Neural cell (in vitro differentiated cells): ENCODE measurements around the gene PPM1G. TPM values are rescaled to one million over a fixed set of nuclear protein-coding genes. Genes with fewer than 3 reads are reported as not detected.

Source experiments
- H2AFZ ChIP-seq: fragments of 200-600, 300-800 bp; sonication (generic), shearing (Covaris generic); 2 replicates; pipeline ENCODE4 v1.6.0; 2014; ENCODE audit warnings: low read depth, mild to moderate bottlenecking, antibody characterized with exemption, low read length, moderate library complexity
- H3F3A ChIP-seq: fragments of 200-600 bp; shearing (Covaris generic); 2 replicates; pipeline ENCODE4 v1.6.1; 2016; ENCODE audit warnings: mild to moderate bottlenecking, moderate library complexity, mixed read lengths, antibody characterized with exemption, low read length; ENCODE audit not compliant: insufficient read depth, poor library complexity, severe bottlenecking
- H3K27ac ChIP-seq: fragments of 200-600, 300-800 bp; sonication (generic), shearing (Covaris generic); 2 replicates; pipeline ENCODE4 v1.5.1; 2014; ENCODE audit warnings: mild to moderate bottlenecking, low read length, moderate library complexity
- H3K27me3 ChIP-seq: fragments of 300-800, 200-600 bp; sonication (generic), shearing (Covaris generic); 2 replicates; pipeline ENCODE4 v1.6.0; 2014; ENCODE audit warnings: mild to moderate bottlenecking, low read depth, low read length, moderate library complexity; ENCODE audit not compliant: insufficient read depth
- H3K36me3 ChIP-seq: fragments of 300-800, 200-600 bp; sonication (generic), shearing (Covaris generic); 2 replicates; pipeline ENCODE4 v1.5.1; 2014; ENCODE audit warnings: mild to moderate bottlenecking, antibody characterized with exemption, low read length, moderate library complexity; ENCODE audit not compliant: insufficient read depth
- H3K4me2 ChIP-seq: fragments of 300-800, 200-600 bp; sonication (generic), shearing (Covaris generic); 2 replicates; pipeline ENCODE4 v1.6.0; 2014; ENCODE audit warnings: mild to moderate bottlenecking, low read length
- H3K4me3 ChIP-seq: fragments of 300-800, 200-600 bp; sonication (generic), shearing (Covaris generic); 2 replicates; pipeline ENCODE4 v1.5.1; 2014; ENCODE audit warnings: mild to moderate bottlenecking, low read length, moderate library complexity
- H3K79me2 ChIP-seq: fragments of 200-600 bp; shearing (Covaris generic); replicated peaks from 2 replicates; pipeline ENCODE4 v1.6.0; 2014; ENCODE audit warnings: mild to moderate bottlenecking, low read length, moderate library complexity; ENCODE audit not compliant: insufficient read depth
- H3K9ac ChIP-seq: fragments of 300-800, 200-600 bp; sonication (generic), shearing (Covaris generic); 2 replicates; pipeline ENCODE4 v1.6.1; 2016; ENCODE audit warnings: mild to moderate bottlenecking, low read length, mixed read lengths
- H3K9me2 ChIP-seq: fragments of 200-600 bp; shearing (Covaris generic); 2 replicates; pipeline ENCODE4 v1.6.1; 2016; ENCODE audit warnings: mild to moderate bottlenecking, low read length, mixed read lengths; ENCODE audit not compliant: insufficient read depth
- H3K9me3 ChIP-seq: fragments of 200-600, 300-800 bp; sonication (generic), shearing (Covaris generic); 2 replicates; pipeline ENCODE4 v1.6.1; 2016; ENCODE audit warnings: mild to moderate bottlenecking, mixed run types, low read length, moderate library complexity, mixed read lengths
- H4K20me1 ChIP-seq: fragments of 200-600 bp; shearing (Covaris generic); 2 replicates; pipeline ENCODE4 v1.6.1; 2016; ENCODE audit warnings: mild to moderate bottlenecking, mixed run types; ENCODE audit not compliant: insufficient read depth
- EP300 ChIP-seq: fragments of 450-650 bp; conservative IDR thresholded peaks from 2 replicates; pipeline ENCODE4 v1.6.1; 2014; ENCODE audit warnings: antibody characterized with exemption, mild to moderate bottlenecking, moderate library complexity; ENCODE audit not compliant: poor library complexity, severe bottlenecking
- EZH2 ChIP-seq: fragments of 200-600, 300-800 bp; shearing (Covaris generic), sonication (generic); IDR thresholded peaks from 2 replicates; pipeline ENCODE4 v1.6.1; 2014; ENCODE audit warnings: antibody characterized with exemption, low read length, borderline replicate concordance, mild to moderate bottlenecking; ENCODE audit not compliant: insufficient read depth, poor library complexity, severe bottlenecking
- MXI1 ChIP-seq: fragments of 450-650 bp; conservative IDR thresholded peaks from 2 replicates; pipeline ENCODE4 v1.6.1; 2014; ENCODE audit warnings: antibody characterized with exemption, mild to moderate bottlenecking; ENCODE audit not compliant: poor library complexity, severe bottlenecking
- POLR2AphosphoS5 ChIP-seq: IDR thresholded peaks from 2 replicates; pipeline ENCODE4 v1.6.1; 2012
- RAD21 ChIP-seq: fragments of 450-650 bp; conservative IDR thresholded peaks from 2 replicates; pipeline ENCODE4 v1.6.1; 2014; ENCODE audit warnings: antibody characterized with exemption, mild to moderate bottlenecking, moderate library complexity
- SMC3 ChIP-seq: fragments of 450-650 bp; conservative IDR thresholded peaks from 2 replicates; pipeline ENCODE4 v1.6.1; 2014; ENCODE audit warnings: antibody characterized with exemption, mild to moderate bottlenecking, moderate library complexity; ENCODE audit not compliant: poor library complexity
- TAF1 ChIP-seq: IDR thresholded peaks from 2 replicates; pipeline ENCODE4 v1.6.1; 2012; ENCODE audit warnings: low read depth
- polyA plus RNA-seq: library from polyadenylated mRNA; depleted of rRNA; stranded (reverse); fragments of >200 nt; gene quantifications from 2 replicates; pipeline ENCODE4 v1.2.3, GENCODE V29; 2014
- TF ChIP-seq, protein P1 (sequence below): IDR thresholded peaks from 2 replicates; pipeline ENCODE4 v1.6.1; 2012; ENCODE audit warnings: borderline replicate concordance
- TF ChIP-seq, protein P2 (sequence below): fragments of 450-650 bp; IDR thresholded peaks from 2 replicates; pipeline ENCODE4 v1.5.1; 2014; ENCODE audit warnings: antibody characterized with exemption, mild to moderate bottlenecking, moderate library complexity; ENCODE audit not compliant: poor library complexity, severe bottlenecking

PPM1G gene
- polyA plus RNA-seq, 1 donor from 2014 or later = 107 TPM

DNA sequence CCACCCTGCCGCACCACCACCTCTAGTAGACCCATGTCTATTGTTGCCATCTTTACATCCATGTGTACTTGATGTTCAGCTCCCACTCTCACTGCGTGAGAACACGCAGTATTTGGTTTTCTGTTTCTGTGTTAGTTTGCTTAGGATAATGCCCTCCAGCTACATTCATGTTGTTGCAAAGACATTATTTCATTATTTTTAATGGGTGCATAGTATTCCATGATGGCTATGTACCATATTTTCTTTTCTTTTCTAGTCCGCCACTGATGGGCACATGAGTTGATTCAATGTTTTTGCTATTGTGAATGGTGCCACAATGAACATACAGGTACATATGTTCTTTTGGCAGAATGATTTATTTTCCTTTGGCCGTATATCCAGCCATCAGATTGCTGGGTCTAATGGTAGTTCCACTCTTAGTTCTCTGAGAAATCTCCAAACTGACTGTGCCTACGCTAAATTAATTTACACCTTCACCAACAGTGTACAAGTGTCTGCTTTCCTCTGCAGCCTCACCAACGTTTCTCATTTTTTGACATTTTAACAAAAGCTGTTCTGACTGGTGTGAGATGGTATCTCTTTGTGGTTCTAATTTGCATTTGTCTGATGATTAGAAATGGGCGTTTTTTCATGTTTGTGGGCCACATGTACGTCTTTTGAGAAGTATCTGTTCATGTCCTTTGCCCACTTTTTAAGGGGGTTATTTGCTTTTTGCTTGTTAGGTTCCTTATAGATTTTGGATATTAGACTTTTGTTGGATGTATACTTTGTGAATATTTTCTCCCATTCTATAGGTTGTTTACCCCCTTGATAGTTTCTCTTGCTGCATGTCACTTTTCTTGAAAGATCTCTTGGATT, 18.3 kb downstream of the PPM1G start:
- no peaks in the 10 kb centered on the region for H3K36me3 ChIP-seq
- no peak overlapping the region for H3K27ac ChIP-seq
- H3K4me3 ChIP-seq = no peak overlapping the region
- no peaks in the 10 kb centered on the region for H3K9me2 ChIP-seq
- no peak overlapping the region for H3K9ac ChIP-seq
- TF ChIP-seq EZH2 (no peak), POLR2AphosphoS5 (no peak), SMC3 (no peak), RAD21 (no peak), MXI1 (no peak), TAF1 (no peak), EP300 (no peak)
- TF ChIP-seq, protein P1, sequence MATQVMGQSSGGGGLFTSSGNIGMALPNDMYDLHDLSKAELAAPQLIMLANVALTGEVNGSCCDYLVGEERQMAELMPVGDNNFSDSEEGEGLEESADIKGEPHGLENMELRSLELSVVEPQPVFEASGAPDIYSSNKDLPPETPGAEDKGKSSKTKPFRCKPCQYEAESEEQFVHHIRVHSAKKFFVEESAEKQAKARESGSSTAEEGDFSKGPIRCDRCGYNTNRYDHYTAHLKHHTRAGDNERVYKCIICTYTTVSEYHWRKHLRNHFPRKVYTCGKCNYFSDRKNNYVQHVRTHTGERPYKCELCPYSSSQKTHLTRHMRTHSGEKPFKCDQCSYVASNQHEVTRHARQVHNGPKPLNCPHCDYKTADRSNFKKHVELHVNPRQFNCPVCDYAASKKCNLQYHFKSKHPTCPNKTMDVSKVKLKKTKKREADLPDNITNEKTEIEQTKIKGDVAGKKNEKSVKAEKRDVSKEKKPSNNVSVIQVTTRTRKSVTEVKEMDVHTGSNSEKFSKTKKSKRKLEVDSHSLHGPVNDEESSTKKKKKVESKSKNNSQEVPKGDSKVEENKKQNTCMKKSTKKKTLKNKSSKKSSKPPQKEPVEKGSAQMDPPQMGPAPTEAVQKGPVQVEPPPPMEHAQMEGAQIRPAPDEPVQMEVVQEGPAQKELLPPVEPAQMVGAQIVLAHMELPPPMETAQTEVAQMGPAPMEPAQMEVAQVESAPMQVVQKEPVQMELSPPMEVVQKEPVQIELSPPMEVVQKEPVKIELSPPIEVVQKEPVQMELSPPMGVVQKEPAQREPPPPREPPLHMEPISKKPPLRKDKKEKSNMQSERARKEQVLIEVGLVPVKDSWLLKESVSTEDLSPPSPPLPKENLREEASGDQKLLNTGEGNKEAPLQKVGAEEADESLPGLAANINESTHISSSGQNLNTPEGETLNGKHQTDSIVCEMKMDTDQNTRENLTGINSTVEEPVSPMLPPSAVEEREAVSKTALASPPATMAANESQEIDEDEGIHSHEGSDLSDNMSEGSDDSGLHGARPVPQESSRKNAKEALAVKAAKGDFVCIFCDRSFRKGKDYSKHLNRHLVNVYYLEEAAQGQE = no peak
- TF ChIP-seq, protein P2, sequence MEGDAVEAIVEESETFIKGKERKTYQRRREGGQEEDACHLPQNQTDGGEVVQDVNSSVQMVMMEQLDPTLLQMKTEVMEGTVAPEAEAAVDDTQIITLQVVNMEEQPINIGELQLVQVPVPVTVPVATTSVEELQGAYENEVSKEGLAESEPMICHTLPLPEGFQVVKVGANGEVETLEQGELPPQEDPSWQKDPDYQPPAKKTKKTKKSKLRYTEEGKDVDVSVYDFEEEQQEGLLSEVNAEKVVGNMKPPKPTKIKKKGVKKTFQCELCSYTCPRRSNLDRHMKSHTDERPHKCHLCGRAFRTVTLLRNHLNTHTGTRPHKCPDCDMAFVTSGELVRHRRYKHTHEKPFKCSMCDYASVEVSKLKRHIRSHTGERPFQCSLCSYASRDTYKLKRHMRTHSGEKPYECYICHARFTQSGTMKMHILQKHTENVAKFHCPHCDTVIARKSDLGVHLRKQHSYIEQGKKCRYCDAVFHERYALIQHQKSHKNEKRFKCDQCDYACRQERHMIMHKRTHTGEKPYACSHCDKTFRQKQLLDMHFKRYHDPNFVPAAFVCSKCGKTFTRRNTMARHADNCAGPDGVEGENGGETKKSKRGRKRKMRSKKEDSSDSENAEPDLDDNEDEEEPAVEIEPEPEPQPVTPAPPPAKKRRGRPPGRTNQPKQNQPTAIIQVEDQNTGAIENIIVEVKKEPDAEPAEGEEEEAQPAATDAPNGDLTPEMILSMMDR = no peak
- H4K20me1 ChIP-seq = no peaks in the 10 kb centered on the region
- peaks cover 23% of the 10 kb centered on the region for H3K79me2 ChIP-seq
- H3K27me3 ChIP-seq = no peaks in the 10 kb centered on the region
- H3K9me3 ChIP-seq = no peaks in the 10 kb centered on the region
- no peaks in the 10 kb centered on the region for H3F3A ChIP-seq
- no peak overlapping the region for H3K4me2 ChIP-seq
- H2AFZ ChIP-seq = no peak overlapping the region

DNA sequence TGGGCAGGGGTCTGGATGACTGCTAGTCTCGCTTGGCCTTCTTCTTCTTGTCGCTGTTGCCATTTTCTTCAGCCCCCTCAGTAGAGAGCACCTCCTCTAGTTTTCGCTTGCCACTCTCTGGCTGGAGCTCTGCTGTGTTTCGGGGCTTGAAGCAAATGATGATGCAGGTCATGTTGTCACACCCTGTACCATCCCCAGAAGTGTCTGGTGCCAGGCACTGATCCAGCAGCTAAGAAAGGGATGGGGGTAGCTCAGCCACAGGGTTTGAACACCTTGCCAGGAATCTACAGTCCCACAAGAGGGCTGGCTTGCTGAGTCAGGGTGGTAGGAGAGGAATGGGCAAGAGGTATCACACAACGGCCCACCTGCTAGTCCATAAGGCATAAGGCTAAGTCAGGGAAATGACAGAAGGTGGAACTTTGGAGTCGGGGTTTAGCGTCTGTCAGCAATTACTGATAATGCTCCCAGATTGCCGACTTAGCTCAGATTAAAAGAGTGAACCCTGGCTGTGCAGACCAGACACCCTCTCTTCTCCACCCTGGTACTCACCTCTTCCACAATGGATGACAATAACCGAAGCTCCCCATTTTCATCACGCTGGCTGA, 27.7 kb downstream of the PPM1G start:
- H3K4me2 ChIP-seq = no peak overlapping the region
- TF ChIP-seq EZH2 (no peak), SMC3 (no peak), RAD21 (no peak), POLR2AphosphoS5 (no peak), MXI1 (no peak), TAF1 (no peak), EP300 (no peak)
- TF ChIP-seq, protein P1 = no peak
- TF ChIP-seq, protein P2 = no peak
- H3K9me3 ChIP-seq = no peaks in the 10 kb centered on the region
- H3K27me3 ChIP-seq = no peaks in the 10 kb centered on the region
- H3K9me2 ChIP-seq = no peaks in the 10 kb centered on the region
- no peaks in the 10 kb centered on the region for H3K36me3 ChIP-seq
- H3F3A ChIP-seq = no peaks in the 10 kb centered on the region
- no peaks in the 10 kb centered on the region for H4K20me1 ChIP-seq
- peaks cover 12% of the 10 kb centered on the region for H3K79me2 ChIP-seq
- peak overlapping the region; percentile 84 for H3K9ac ChIP-seq
- H2AFZ ChIP-seq = no peak overlapping the region
- H3K27ac ChIP-seq = peak overlapping the region; percentile 82
- no peak overlapping the region for H3K4me3 ChIP-seq
